GM12878 (cell line): ENCODE data around the gene CRYBA2. TPM values are rescaled to one million over a fixed set of nuclear protein-coding genes. Genes with fewer than 3 reads are reported as not detected.

Experiments
- ATAC-seq: fragments of 200-7000 bp; cut with Tn5 transposase; 3 replicates; pipeline ENCODE4 v1.9.1; 2020; ENCODE audit warnings: mild to moderate bottlenecking, moderate library complexity
- BruUV-seq: library from RNA; stranded (reverse); fragments of 400-500 nt; replicated peaks from 2 replicates; lab custom pipeline; 2021; lab: Mats Ljungman, UMichigan
- CTCF ChIA-PET: fragments of 300-600 bp; sonication (Branson Sonifier 250); formaldehyde crosslinking; extraction: SDS; loops from one replicate; lab custom pipeline; 2021; ENCODE audit warnings: inconsistent platforms; lab: Yijun Ruan, JAX
- POLR2A ChIA-PET: fragments of 350-600 bp; formaldehyde crosslinking; extraction: SDS; loops from one replicate; lab custom pipeline; 2021; ENCODE audit warnings: inconsistent platforms; lab: Charles Lee
- RAD21 ChIA-PET: fragments of 300-600 bp; sonication (Branson Sonifier 250); formaldehyde crosslinking; loops from one replicate; lab custom pipeline; 2023; ENCODE audit warnings: antibody characterized with exemption; ENCODE audit not compliant: unreplicated experiment; lab: Charles Lee
- SMC1A ChIA-PET: fragments of 300-600 bp; sonication (Branson Sonifier 250); formaldehyde crosslinking; loops from one replicate; lab custom pipeline; 2023; ENCODE audit not compliant: unreplicated experiment, uncharacterized antibody; lab: Charles Lee
- DNase-seq: peaks from one replicate; pipeline ENCODE4 v3.0.0-alpha.2; 2011; ENCODE audit warnings: low read depth, low spot score
- FAIRE-seq: peaks from 3 replicates; lab custom pipeline; 2011; peaks lifted over from hg19 to GRCh38; lab: Jason Lieb, UNC
- H2AFZ ChIP-seq: 2 replicates; pipeline ENCODE4 v1.6.0; 2011; ENCODE audit warnings: low read depth, low read length, control low read depth; ENCODE audit not compliant: control insufficient read depth
- H3K27ac ChIP-seq: 2 replicates; pipeline ENCODE4 v1.5.1; 2011; ENCODE audit warnings: control low read depth; ENCODE audit not compliant: control insufficient read depth, insufficient read depth
- H3K27me3 ChIP-seq, 2 experiments: replicated peaks in 1 of 2; 2 replicates each; pipeline versions ENCODE4 v1.6.0 to v1.6.1; 2011; ENCODE audit warnings: low read length in 1 of 2; ENCODE audit not compliant: control insufficient read depth in 2 of 2, insufficient read depth in 2 of 2
- H3K36me3 ChIP-seq, 2 experiments: 2 replicates each; pipeline ENCODE4 v1.5.1; 2011; ENCODE audit warnings: low read length in 1 of 2; ENCODE audit not compliant: control insufficient read depth in 2 of 2, insufficient read depth in 2 of 2
- H3K4me1 ChIP-seq: 2 replicates; pipeline ENCODE4 v1.6.1; 2011; ENCODE audit warnings: mild to moderate bottlenecking, low read length, moderate library complexity, mixed read lengths; ENCODE audit not compliant: control insufficient read depth, insufficient read depth
- H3K4me2 ChIP-seq: 2 replicates; pipeline ENCODE4 v1.6.0; 2011; ENCODE audit warnings: control low read depth; ENCODE audit not compliant: control insufficient read depth, insufficient read depth
- H3K4me3 ChIP-seq: fragments of 200-600 bp; sonication (generic); 2 replicates; pipeline ENCODE4 v1.5.1; 2016
- H3K79me2 ChIP-seq: 2 replicates; pipeline ENCODE4 v1.6.0; 2011; ENCODE audit warnings: low read length; ENCODE audit not compliant: control insufficient read depth, insufficient read depth
- H3K9ac ChIP-seq: 2 replicates; pipeline ENCODE4 v1.8.0; 2011; ENCODE audit warnings: low read length, control low read depth, mixed read lengths; ENCODE audit not compliant: control insufficient read depth, insufficient read depth
- H3K9me3 ChIP-seq: replicated peaks from 3 replicates; pipeline ENCODE4 v1.5.1; 2011; ENCODE audit warnings: mild to moderate bottlenecking, low read length; ENCODE audit not compliant: control insufficient read depth, insufficient read depth
- H4K20me1 ChIP-seq: 2 replicates; pipeline ENCODE4 v1.6.0; 2011; ENCODE audit not compliant: control insufficient read depth, insufficient read depth
- E2F8 ChIP-seq: fragments of 450-650 bp; IDR thresholded peaks from 2 replicates; pipeline ENCODE4 v1.6.1; 2018; ENCODE audit warnings: mild to moderate bottlenecking, low read depth, moderate library complexity; ENCODE audit not compliant: partially characterized antibody
- IRF3 ChIP-seq: fragments of 450-650 bp; IDR thresholded peaks from 2 replicates; pipeline ENCODE4 v1.6.1; 2014; ENCODE audit warnings: mild to moderate bottlenecking
- PAX5 ChIP-seq: IDR thresholded peaks from 2 replicates; pipeline ENCODE4 v1.6.1; 2011; ENCODE audit warnings: low read depth, low read length, borderline replicate concordance
- TAF1 ChIP-seq: IDR thresholded peaks from 2 replicates; pipeline ENCODE4 v1.6.1; 2011; ENCODE audit warnings: mild to moderate bottlenecking, low read depth, low read length, borderline replicate concordance
- WGBS: methylation state at CpG from one replicate; pipeline ENCODE4 v1.1.6; 2016; ENCODE audit warnings: low lambda C conversion rate; ENCODE audit not compliant: insufficient replicate concordance, insufficient coverage; ENCODE audit errors: missing lambda C conversion rate; 5-methylcytosine and 5-hydroxymethylcytosine counted together
- in situ Hi-C: fragments of 300-500 bp; cut with MboI; formaldehyde crosslinking; loops from 9 replicates; pipeline ENCODE4 v1.14.3; 2018; ENCODE audit warnings: mixed read lengths
- intact Hi-C: fragments of 100-400 bp; cut with micrococcal nuclease; formaldehyde crosslinking; loops from one replicate; pipeline ENCODE4 v1.14.2; 2022; ENCODE audit not compliant: unreplicated experiment
- polyA plus RNA-seq, 11 experiments: library from polyadenylated mRNA; depleted of rRNA in 4 of 11; unstranded in 6 of 11; stranded (reverse) in 5 of 11; fragments of >200 nt; fragmentation: Nextera tagmentation in 4 of 11; fragmentation: Illumina TruSeq in 1 of 11; extraction: Ambion mirVana in 4 of 11; extraction: Trizol in 1 of 11; gene quantifications; 1 replicate in 1 of 11; 2 replicates in 10 of 11; pipeline versions ENCODE4 v1.2.1 to v1.2.3, GENCODE V29; 2011 to 2016; ENCODE audit warnings: inconsistent platforms in 2 of 11, missing spikeins in 2 of 11, low read depth in 1 of 11
- total RNA-seq, 4 experiments: library from RNA; depleted of rRNA in 3 of 4; stranded (reverse); fragments of >200 nt in 3 of 4; fragmentation: Illumina TruSeq in 1 of 4; extraction: Trizol in 1 of 4; gene quantifications; 2 replicates each; pipeline versions ENCODE4 v1.2.1 to v1.2.3, GENCODE V29; 2013 to 2021

The CRYBA2 gene
- total and polyA plus RNA-seq, 10 of the 15 experiments (the other 5 are each of a cell fraction or from before 2014, with no cell fraction given), result not detected

- H3K4me3 ChIP-seq, result no peak overlapping the region
- TF ChIP-seq PAX5 (no peak), IRF3 (no peak), TAF1 (no peak), E2F8 (no peak)
- in situ Hi-C loops (no loop called here), intact Hi-C loops (no loop called here)
- no peak overlapping the region for H3K27ac ChIP-seq
- no peak overlapping the region for H3K9ac ChIP-seq
- H4K20me1 ChIP-seq, result no peaks in the 10 kb centered on the region
- ChIA-PET CTCF (interaction anchor here (0.5 to 6.6 kb wide), 7 partner anchors 9 to 227 kb away, joined by 3 to 100 read pairs (median 4); no protein-coding TSS in a partner anchor), POLR2A (no interaction called here), RAD21 (interaction anchor here (1.0 kb wide), 1 partner anchor 126 kb away, joined by 4 read pairs; no protein-coding TSS in a partner anchor), SMC1A (interaction anchor here (0.6 to 2.5 kb wide), 4 partner anchors 23 to 717 kb away, joined by 3 to 13 read pairs (median 4); no protein-coding TSS in a partner anchor)
- WGBS, result 55% methylated on average over 5 of the region's 5 CpGs
- no peak for ATAC-seq
- no peak for DNase-seq
- H3K4me2 ChIP-seq, result no peak overlapping the region
- FAIRE-seq, result no peak
- H3K36me3 ChIP-seq, result no peaks in the 10 kb centered on the region
- no peaks in the 10 kb centered on the region for H3K4me1 ChIP-seq
- H2AFZ ChIP-seq, result no peak overlapping the region
- no peaks in the 10 kb centered on the region for H3K9me3 ChIP-seq
- peaks cover 0 to 1% of the 10 kb centered on the region in 2 experiments; a peak in 2 of 4 replicates for H3K27me3 ChIP-seq
- H3K79me2 ChIP-seq, result no peaks in the 10 kb centered on the region
- no TSS peak for BruUV-seq
Measured at GRCh38 chr2:219028141-219028540, 34.9 kb upstream of the CRYBA2 start.
